Measurements from ENCODE around the gene ACER2. TPM values are rescaled to one million over a fixed set of nuclear protein-coding genes. Genes with fewer than 3 reads are reported as not detected.
"Not testable (repeated sequence)": the region's sequence is repeated elsewhere in the genome, so short reads cannot be mapped to it uniquely, and the experiment has no call there.

Gene ACER2
- total and polyA plus RNA-seq, 2 donors, result 5.1 to 57.7 TPM

DNA sequence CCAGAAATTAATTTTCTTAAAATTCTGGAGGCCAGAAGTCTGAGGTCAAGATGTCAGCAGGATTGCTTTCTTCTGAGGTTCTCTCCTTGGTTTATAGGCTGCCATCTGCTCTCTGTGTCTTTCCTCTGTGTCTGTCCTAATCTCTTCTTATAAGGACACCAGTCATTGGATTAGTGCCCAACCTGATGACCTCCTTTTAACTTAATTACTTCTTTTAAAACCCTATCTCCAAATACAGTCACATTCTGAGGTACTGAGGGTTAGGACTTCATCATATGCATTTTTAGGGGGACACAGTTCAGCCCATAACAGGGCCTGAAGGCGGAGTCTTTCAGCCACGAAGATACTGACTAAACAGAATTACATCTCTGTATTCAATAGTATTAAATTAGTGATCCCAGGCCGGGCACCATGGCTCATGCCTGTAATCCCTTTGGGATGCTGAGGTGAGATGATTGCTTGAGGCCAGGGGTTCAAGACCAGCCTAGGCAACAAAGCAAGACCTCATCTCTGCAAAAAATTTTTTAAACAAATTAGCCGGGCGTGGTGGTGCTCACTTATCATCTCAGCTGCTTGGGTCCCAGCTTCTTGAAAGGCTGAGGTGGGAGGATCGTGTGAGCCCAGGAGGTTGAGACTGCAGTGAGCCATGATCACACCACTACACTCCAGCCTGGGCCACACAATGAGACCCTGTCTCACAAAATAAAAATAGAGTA, 22.9 kb upstream of the ACER2 start:
- Histone ChIP-seq H3K36me3 (ENCODE audit: insufficient read depth) (no peaks in the 10 kb centered on the region), H3K27ac (ENCODE audit: low read depth) (no peak overlapping the region), H3K4me1 (ENCODE audit: insufficient read depth) (no peaks in the 10 kb centered on the region), H3K4me3 (ENCODE audit: low read depth, low read length) (no peak overlapping the region)
- 88% methylated on average over 6 of the region's 6 CpGs for WGBS
- no peak for DNase-seq (ENCODE audit: extremely low spot score)

DNA sequence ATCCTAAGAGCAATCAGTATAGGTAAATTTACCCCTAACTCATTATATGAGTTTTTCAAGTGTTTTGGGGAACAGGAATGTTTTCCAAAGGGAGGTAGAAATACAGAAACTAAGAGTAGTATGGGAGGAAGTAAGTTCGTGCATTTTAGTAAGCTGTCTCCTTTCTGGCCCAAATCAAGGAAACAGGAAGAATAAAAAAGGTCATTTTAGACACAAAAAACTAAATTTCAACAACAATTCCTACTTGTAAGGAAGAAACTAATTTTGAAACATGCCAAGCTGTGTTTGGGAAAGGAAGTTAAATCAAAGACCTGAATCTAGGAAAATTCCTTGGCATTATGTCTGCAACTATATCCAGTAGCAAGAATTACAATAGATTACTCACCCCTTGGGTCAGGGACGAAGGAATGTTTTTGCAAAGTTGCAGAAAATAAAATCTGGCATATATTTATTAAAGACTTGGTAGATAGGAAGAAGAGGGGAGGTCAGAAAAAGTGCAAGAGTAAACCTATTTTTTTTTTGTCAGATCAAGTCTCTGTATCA, 22.2 kb upstream of the ACER2 start:
- Histone ChIP-seq H3K27ac (ENCODE audit: low read depth) (no peak overlapping the region), H3K36me3 (ENCODE audit: insufficient read depth) (no peaks in the 10 kb centered on the region), H3K4me3 (ENCODE audit: low read depth, low read length) (no peak overlapping the region), H3K4me1 (ENCODE audit: insufficient read depth) (no peaks in the 10 kb centered on the region)
- no peak for DNase-seq (ENCODE audit: extremely low spot score)
- WGBS, result 53% methylated on average over 2 of the region's 2 CpGs

DNA sequence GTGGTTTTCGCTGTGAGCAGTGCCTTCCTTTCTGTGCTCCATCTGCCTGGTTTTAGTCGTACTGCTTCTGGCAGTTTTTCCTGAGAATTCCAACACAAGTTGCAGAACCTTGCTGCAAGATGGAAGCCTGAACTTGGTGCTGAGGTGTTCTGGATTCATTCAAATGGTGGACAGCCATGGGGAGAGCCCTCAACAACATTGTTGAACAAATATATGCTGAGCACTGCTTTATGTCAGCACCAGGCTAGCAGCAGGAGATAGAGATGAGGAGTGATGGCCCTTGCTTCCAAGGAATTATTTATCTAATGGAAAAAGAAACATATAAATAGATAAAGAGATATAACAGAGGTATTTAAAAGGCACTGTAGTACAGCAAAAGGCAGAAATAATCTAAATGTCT, 21.5 kb upstream of the ACER2 start:
- no peak for DNase-seq (ENCODE audit: extremely low spot score)
- Histone ChIP-seq H3K4me1 (ENCODE audit: insufficient read depth) (no peaks in the 10 kb centered on the region), H3K36me3 (ENCODE audit: insufficient read depth) (no peaks in the 10 kb centered on the region), H3K4me3 (ENCODE audit: low read depth, low read length) (no peak overlapping the region), H3K27ac (ENCODE audit: low read depth) (no peak overlapping the region)
- 44% methylated on average over 2 of the region's 2 CpGs for WGBS

DNA sequence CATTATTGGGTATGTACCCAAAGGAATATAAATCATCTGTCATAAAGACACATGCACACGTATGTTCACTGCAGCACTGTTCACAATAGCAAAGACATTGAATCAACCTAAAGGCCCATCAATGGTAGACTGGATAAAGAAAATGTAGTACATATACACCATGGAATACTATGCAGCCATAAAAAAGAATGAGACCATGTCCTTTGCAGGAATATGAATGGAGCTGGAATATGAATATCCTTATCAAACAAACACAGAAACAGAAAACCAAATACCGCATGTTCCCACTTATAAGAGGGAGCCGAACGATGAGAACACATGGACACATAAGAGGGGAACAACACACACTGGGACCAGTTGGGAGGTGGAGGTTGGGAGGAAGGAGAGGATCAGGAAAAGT, 19.3 kb upstream of the ACER2 start:
- not testable (repeated sequence) for H3K4me3 ChIP-seq (ENCODE audit: low read depth, low read length); H3K4me1 ChIP-seq (ENCODE audit: insufficient read depth); H3K36me3 ChIP-seq (ENCODE audit: insufficient read depth); H3K27ac ChIP-seq (ENCODE audit: low read depth); DNase-seq (ENCODE audit: extremely low spot score)
- WGBS, result 96% methylated on average over 4 of the region's 4 CpGs

DNA sequence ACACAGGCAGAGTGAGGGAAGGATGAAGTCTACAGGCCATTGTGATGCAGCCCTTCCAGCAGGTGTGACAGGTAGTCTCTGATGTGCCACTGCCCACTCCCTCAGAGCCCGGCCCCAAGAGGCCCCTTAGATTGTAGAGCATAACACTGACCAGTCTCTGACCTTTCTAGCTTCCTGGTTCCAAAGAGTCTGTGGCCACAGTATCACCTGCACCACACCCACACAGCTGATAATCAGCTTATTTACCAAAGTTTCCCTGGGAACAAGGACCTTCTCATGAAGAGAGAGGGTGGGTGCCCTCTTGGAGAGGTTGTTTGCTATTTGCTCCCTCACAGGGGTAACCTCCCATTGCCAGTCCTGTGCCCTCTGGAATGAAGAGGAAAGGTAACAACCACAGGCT, 11.0 kb upstream of the ACER2 start:
- no peak for DNase-seq (ENCODE audit: extremely low spot score)
- Histone ChIP-seq H3K36me3 (ENCODE audit: insufficient read depth) (no peaks in the 10 kb centered on the region), H3K27ac (ENCODE audit: low read depth) (peak overlapping the region; percentile 11), H3K4me1 (ENCODE audit: insufficient read depth) (no peaks in the 10 kb centered on the region), H3K4me3 (ENCODE audit: low read depth, low read length) (no peak overlapping the region)
- 54% methylated on average over 1 of the region's 1 CpG for WGBS

DNA sequence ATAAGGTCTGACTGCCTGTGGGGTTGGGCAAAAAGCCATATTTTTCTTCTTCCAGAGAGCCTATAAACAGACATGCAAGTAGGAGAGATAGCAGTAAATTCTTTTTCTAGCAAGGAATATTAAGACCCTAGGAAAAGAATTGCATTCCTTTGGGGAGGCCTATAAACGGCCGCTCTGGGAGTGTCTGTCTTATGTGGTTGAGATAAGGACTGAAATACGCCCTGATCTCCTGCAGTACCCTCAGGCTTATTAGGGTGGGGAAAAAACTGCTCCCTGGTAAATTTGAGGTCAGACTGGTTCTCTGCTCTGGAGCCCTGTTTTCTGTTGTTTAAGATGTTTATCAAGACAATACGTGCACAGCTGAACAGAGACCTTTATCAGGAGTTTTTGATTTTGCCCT, 5.6 kb upstream of the ACER2 start:
- not testable (repeated sequence) for H3K4me3 ChIP-seq (ENCODE audit: low read depth, low read length); DNase-seq (ENCODE audit: extremely low spot score); H3K27ac ChIP-seq (ENCODE audit: low read depth); H3K36me3 ChIP-seq (ENCODE audit: insufficient read depth); H3K4me1 ChIP-seq (ENCODE audit: insufficient read depth)
- WGBS, result 54% methylated on average over 4 of the region's 4 CpGs

DNA sequence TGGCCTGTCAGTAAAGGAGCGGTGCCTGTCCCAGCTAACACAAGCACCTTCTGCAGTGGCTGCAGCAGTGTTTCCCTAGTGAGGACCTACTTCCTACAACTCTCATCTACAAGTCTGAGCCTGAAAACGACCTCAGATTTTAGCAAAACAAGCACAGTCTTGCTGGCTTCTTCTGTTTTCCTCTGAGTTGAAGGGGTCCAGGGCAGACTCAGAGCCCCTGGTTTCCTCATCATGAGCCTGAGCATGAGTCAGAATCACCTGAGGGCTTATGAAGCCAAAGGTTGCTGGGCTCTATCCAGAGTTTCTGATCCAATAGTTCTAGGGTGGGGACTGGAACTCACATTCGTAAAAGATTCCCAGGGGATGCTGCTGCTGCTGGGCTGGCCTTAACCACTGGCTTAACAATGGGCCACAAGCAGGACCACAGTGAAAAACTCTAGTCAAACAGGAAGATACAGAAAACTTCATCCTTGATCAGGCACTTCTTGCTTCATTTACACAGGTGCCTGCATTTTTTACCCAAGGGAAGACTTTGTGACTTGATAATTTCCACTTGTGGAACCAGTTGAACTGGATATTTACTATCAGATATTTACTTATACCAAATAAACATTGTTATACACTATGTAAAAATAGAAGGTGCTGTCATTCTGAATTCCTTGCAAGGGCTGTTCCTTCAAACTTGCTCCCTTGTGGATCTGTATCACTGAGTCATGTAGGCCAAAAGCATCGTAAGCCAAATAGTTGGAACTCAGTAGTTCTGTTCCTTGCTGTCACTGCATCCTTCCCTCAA, 4.3 kb upstream of the ACER2 start:
- WGBS, result 76% methylated on average over 4 of the region's 4 CpGs
- H3K27ac ChIP-seq (ENCODE audit: low read depth), result peak overlapping the region; percentile 84
- peak; percentile 74 for DNase-seq (ENCODE audit: extremely low spot score)

DNA sequence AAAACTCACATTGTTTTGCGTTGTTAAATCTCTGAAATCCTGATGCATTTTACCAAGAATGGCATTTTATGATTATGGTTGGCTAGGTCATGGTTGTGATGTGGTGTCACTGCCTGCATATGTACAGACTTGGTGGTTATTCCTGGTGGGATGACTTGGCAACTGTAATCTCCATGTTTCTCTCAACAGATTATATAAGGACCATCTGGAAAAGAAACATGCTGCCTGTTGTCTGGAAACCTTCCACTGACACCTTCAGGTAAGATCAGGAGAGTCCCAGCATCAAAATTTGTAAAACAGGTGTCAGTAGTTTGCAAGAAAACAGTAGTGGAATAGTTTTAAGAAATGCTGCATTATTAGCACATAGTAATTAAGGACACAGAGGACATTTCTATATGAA, 3.0 kb upstream of the ACER2 start:
- no peaks in the 10 kb centered on the region for H3K36me3 ChIP-seq (ENCODE audit: insufficient read depth)
- H3K4me3 ChIP-seq (ENCODE audit: low read depth, low read length), result no peak overlapping the region
- no peak for DNase-seq (ENCODE audit: extremely low spot score)
- no peaks in the 10 kb centered on the region for H3K4me1 ChIP-seq (ENCODE audit: insufficient read depth)
- no peak overlapping the region for H3K27ac ChIP-seq (ENCODE audit: low read depth)
- 60% methylated on average over 1 of the region's 1 CpG for WGBS

More for the DNA sequence above, 4.3 kb upstream of the ACER2 start:
- Histone ChIP-seq H3K4me3 (ENCODE audit: low read depth, low read length) (no peak overlapping the region), H3K36me3 (ENCODE audit: insufficient read depth) (no peaks in the 10 kb centered on the region), H3K4me1 (ENCODE audit: insufficient read depth) (no peaks in the 10 kb centered on the region)

DNA sequence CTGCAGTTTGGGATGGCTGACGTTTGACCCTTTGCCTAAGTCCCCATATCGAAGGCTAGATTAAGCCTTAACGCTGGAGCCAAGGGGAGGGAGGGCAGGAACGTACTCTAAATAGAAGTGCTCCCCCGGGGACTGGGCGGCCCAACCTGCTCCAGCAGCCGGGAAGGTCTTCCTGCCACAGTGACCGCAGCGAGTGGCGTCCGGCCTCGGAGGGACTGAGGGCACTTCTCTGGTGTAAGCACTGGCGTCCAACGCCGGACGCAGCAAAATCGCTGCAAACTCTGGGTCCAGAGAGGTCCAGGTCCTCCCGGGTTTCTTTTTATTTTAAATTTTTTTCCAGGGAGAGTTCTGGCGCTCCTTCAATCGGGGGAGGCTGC, 505 bp upstream of the ACER2 start:
- DNase-seq (ENCODE audit: extremely low spot score), result no peak
- WGBS, result 5% methylated on average over 20 of the region's 20 CpGs
- no peaks in the 10 kb centered on the region for H3K4me1 ChIP-seq (ENCODE audit: insufficient read depth)
- peak overlapping the region; percentile 78 for H3K4me3 ChIP-seq (ENCODE audit: low read depth, low read length)
- peak overlapping the region; percentile 78 for H3K27ac ChIP-seq (ENCODE audit: low read depth)
- no peaks in the 10 kb centered on the region for H3K36me3 ChIP-seq (ENCODE audit: insufficient read depth)

DNA sequence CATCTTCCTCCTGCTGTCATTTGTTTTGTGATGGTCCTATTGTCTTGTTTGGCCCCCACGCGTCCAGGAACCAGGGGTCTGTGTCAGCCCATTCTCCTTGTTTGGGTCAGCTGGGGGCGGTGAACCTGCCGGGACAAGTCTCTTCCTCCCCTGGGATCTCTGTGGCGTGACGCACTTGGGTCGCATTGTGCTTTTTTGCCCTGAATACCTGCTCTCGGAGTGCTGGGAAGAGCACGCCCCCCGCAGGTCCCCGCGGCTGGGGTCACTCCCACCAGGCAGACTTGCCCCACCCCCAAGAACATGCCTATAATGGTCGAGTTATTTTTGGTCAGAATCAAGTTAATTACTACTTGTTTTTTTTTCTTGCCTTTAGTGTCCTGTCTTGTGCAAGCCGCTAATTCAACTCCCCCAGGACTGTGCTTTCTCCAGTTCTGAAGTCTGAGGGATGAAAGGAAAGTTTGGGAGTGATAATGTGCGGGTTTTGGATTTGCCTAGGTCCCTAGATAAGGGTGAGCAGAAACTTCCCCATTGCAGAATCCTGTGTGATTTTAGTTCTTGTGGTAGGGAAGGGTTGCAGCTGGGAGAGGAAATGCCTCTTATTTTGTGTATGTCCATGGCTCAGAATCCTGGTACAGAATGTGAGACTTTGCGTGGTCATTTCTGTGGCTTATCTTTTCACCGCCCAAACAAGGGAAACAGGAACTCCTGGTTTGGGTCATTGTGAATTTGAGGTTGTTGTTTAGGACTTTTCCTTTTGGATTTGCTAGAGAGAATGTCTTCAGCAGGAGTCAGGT, 789 bp downstream of the ACER2 start:
- Histone ChIP-seq H3K4me1 (ENCODE audit: insufficient read depth) (no peaks in the 10 kb centered on the region), H3K36me3 (ENCODE audit: insufficient read depth) (no peaks in the 10 kb centered on the region), H3K4me3 (ENCODE audit: low read depth, low read length) (peak overlapping the region; percentile 78), H3K27ac (ENCODE audit: low read depth) (peak overlapping the region; percentile 80)
- DNase-seq (ENCODE audit: extremely low spot score), result no peak
- 3% methylated on average over 17 of the region's 17 CpGs for WGBS

DNA sequence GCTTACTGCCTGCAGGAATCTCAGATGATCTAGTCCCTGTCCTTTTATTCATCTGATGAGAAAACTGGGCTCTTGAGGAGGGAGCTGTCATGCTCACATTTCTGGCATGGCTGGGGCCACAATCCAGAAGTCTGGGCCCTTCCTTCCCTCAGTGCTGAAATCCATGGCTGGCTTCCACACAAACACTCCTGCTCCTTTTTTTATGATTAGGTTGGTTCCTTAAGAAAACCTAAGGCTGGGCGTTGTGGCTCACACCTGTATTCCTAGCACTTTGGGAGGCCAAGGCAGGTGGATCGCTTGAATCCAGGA, 1.3 kb downstream of the ACER2 start:
- H3K27ac ChIP-seq (ENCODE audit: low read depth), result no peak overlapping the region
- 94% methylated on average over 2 of the region's 2 CpGs for WGBS
- DNase-seq (ENCODE audit: extremely low spot score), result no peak
- H3K36me3 ChIP-seq (ENCODE audit: insufficient read depth), result no peaks in the 10 kb centered on the region
- H3K4me1 ChIP-seq (ENCODE audit: insufficient read depth), result no peaks in the 10 kb centered on the region
- peak overlapping the region; percentile 78 for H3K4me3 ChIP-seq (ENCODE audit: low read depth, low read length)

DNA sequence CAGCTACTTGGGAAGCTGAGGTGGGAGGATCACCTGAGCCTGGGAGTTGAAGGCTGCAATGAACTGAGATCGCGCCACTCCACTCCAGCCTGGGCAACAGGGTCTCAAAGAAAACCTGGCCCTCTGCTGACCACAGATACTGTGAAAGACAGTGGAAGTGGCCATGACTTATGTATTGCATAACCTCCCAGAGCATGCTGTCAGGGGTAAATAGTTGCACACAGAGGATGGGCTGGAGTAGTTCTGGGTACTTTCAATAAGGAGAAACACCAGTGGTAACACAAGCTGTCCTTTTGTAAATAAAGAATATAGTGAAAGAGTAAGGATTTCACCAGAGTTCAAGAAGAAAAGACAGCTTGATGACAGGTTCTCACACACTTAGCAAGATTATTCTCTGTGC, 1.8 kb downstream of the ACER2 start:
- no peak for DNase-seq (ENCODE audit: extremely low spot score)
- Histone ChIP-seq H3K4me1 (ENCODE audit: insufficient read depth) (no peaks in the 10 kb centered on the region), H3K27ac (ENCODE audit: low read depth) (no peak overlapping the region), H3K36me3 (ENCODE audit: insufficient read depth) (no peaks in the 10 kb centered on the region), H3K4me3 (ENCODE audit: low read depth, low read length) (no peak overlapping the region)
- WGBS, result 97% methylated on average over 2 of the region's 2 CpGs

DNA sequence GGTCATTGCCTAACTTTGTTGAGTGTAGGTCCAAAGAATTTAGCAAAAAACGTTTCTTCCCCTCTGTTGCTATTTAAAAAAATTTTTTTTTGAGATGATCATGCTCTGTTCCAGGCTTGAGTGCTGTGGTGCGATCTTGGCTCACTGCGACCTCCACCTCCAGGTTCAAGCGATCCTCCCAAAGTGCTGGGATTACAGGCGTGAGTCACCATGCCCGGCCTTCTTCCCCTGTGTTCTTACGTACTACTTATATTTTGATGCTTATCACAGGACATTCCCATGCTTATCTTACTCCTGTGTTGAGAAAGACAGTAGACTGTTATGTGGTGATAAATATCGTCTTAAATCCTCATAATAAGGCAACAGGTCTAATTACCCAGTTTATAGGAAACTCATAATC, 2.5 kb downstream of the ACER2 start:
- 82% methylated on average over 8 of the region's 8 CpGs for WGBS
- Histone ChIP-seq H3K36me3 (ENCODE audit: insufficient read depth) (no peaks in the 10 kb centered on the region), H3K4me1 (ENCODE audit: insufficient read depth) (no peaks in the 10 kb centered on the region), H3K27ac (ENCODE audit: low read depth) (no peak overlapping the region), H3K4me3 (ENCODE audit: low read depth, low read length) (no peak overlapping the region)
- DNase-seq (ENCODE audit: extremely low spot score), result no peak

DNA sequence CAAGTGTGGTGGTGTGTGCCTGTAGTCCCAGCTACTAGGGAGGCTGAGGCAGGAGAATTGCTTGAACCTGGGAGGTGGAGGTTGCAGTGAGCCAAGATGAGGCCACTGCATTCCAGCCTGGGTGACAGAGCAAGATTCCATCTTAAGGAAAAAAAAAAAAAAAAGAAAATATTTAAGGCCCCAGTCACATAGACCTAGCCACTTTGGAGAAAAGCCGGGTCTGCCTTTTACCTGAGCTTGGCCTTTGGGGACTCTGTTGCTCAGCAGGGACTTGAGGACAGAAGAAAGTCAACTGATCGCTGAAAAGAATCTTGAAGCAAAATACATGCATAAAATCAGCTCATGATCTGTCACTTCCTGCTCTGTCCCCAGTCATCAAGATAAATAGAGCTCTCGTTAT, 4.6 kb downstream of the ACER2 start:
- DNase-seq (ENCODE audit: extremely low spot score); H3K4me1 ChIP-seq (ENCODE audit: insufficient read depth): not testable (repeated sequence)
- 86% methylated on average over 3 of the region's 3 CpGs for WGBS

More for the DNA sequence above, 4.6 kb downstream of the ACER2 start:
- not testable (repeated sequence) for H3K27ac ChIP-seq (ENCODE audit: low read depth); H3K36me3 ChIP-seq (ENCODE audit: insufficient read depth); H3K4me3 ChIP-seq (ENCODE audit: low read depth, low read length)

Measured in urinary bladder (tissue), 4 donors.